ENCODE data around the gene TAS1R1. TPM values are rescaled to one million over a fixed set of nuclear protein-coding genes. Genes with fewer than 3 reads are reported as not detected.

Gene TAS1R1
- 0.27 TPM for polyA plus RNA-seq
- long read RNA-seq, donor 1, result 0 reads
- long read RNA-seq, donor 2, result 0 reads
- long read RNA-seq, donor 3, result 0 reads
- long read RNA-seq, donor 4, result 0 reads
- long read RNA-seq, donor 5, result 0 reads
- long read RNA-seq, donor 6, result 0 reads
- long read RNA-seq, donor 7, result 0 reads
- long read RNA-seq, donor 8, result 0 reads
- long read RNA-seq, donor 9, result 0 reads
- long read RNA-seq, donor 10, result 0 reads
- long read RNA-seq, donor 11, result 0 reads

DNA sequence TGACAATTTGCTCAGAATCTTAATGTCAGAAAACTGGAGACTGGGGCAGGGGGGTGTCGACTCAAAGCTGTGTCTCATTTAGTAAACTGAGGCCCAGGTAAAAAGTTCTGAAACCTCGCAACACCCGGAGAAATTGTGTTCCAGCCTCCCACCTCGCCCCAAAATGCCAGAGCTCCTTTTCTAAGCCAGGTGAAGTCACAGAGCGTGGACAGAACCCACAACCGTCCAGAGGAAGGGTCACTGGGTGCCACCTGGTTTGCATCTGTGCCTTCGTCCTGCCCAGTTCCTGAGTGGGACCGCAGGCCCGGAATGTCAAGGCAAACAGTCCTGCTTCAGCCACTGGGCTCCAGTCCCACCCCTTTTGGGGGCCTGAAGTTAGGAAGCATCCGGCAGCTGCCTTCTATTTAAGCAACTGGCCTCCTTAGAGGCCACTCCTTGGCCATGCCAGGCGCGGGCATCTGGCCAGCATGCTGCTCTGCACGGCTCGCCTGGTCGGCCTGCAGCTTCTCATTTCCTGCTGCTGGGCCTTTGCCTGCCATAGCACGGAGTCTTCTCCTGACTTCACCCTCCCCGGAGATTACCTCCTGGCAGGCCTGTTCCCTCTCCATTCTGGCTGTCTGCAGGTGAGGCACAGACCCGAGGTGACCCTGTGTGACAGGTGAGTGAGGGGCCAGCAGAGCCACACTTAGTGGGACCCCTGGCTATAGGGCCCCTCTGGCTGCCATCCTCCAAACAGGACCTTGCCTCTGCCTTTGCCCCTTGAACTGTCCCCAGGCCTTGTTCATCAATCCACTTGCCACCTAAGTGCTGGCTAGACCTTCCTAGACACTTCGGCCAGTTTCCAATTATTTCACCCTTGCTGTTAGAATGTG, at the start of gene TAS1R1:
Gene TAS1R1, plus strand, starts transcription at position 401 of the 872 bp plus-strand sequence. Its CDS starts 67 bp downstream, at position 468.
- peak within 1 kb of the TSS; percentile 96 for H3K4me3 ChIP-seq (ENCODE audit: low read length)
- no peak within 1 kb of the TSS for H3K27ac ChIP-seq (ENCODE audit: low read length)
- no peak for DNase-seq
- no peaks in the 10 kb centered on the region for H3K27me3 ChIP-seq (ENCODE audit: control insufficient read depth, insufficient read depth, low read length)
- H3K4me1 ChIP-seq (ENCODE audit: control insufficient read depth, insufficient read depth, low read length), result peaks cover 11% of the 10 kb centered on the region
- no peaks in the 10 kb centered on the region for H3K9me3 ChIP-seq (ENCODE audit: control insufficient read depth, low read depth, low read length)
- H3K36me3 ChIP-seq (ENCODE audit: control insufficient read depth, insufficient read depth, low read length), result peaks cover 6% of the 10 kb centered on the region
- 80% methylated on average over 3 of the region's 19 CpGs for WGBS (ENCODE audit: insufficient coverage, low lambda C conversion rate)

DNA sequence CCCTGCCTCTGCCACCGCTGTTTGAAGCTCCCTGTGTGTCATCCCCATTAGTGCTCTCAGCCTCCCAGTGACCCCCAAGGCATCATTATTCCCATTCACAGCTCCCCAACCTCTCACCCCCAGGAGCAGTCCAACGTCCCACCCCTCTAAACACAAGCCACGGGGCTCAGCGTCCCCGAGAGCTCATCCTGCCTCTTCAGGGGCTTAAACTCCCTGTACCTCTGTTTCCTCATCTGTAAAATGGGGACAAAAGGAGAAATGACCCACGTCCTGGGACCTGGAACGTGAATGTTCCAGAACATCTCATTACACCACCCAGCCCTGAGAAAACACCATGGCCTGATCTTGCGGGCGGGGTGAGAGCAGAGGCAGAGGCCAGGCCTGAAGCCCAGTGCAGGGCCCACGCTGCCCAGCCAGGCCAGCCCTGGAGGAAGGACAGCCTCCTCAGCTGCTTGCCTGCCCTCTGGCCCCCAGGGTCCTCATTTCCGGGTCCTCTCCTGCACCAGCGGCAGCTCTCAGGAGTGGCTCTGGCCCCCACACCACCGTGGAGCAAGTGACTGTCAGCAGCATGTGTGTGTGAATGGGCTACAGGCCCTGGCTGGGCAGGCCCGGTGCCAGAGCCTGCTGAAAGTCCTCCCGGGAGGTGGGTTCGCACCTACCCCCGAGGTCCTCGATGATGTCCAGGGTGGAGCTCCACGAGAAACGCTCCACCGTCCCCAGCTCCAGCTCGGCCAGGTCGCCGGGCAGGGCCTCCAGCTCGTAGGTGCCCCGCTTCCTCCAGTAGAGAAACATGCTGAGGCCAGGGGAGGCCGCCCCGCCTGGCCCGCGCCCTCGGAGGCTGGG, 49.5 kb upstream of the TAS1R1 start:
- Histone ChIP-seq H3K4me3 (ENCODE audit: low read length) (no peak overlapping the region), H3K4me1 (ENCODE audit: control insufficient read depth, insufficient read depth, low read length) (no peaks in the 10 kb centered on the region), H3K9me3 (ENCODE audit: control insufficient read depth, low read depth, low read length) (no peaks in the 10 kb centered on the region), H3K27me3 (ENCODE audit: control insufficient read depth, insufficient read depth, low read length) (peaks cover 5% of the 10 kb centered on the region), H3K36me3 (ENCODE audit: control insufficient read depth, insufficient read depth, low read length) (no peaks in the 10 kb centered on the region), H3K27ac (ENCODE audit: low read length) (no peak overlapping the region)
- no peak for DNase-seq
- WGBS (ENCODE audit: insufficient coverage, low lambda C conversion rate), result no CpG with 5 or more reads among the region's 31 CpGs

DNA sequence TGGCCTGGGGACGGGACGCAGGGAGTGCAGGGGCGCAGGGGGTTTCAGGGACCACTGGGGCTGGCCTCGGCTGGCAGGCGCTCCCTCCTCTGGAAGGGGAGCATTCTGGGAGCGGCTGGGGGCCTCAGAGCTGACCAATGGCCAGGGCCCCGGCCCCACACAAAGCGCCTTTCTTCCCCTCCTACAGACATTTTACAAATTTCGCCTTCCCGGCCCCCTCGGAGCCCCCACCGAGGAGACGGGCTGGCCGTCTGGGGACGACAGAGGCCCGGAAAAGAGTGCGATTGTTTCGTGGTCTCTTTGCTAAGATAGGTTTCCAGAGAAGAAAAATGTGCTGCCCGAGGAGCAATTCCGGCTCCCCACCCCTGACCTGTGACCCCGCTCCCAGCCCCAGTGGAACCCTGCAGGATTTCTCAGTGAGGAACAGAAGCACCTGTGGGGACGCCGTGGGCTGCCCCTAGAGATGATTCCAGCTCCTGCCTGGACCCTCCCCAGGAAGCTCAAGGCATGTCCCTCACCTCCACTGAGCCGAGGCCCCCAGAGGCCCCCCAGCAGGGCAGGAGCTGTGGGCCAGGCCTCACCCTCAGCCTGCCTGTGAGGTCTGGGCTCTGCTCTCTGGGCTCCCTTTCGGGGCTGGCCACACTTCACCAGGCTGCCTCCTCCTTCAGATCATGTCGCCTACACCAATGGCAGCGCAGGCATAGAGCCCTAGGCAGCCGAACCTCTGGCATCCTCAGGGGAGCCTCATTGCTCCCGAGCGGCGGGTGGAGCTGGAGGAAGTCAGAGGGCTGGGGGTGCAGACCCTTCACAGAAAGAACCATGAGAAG, 48.7 kb upstream of the TAS1R1 start:
- H3K27me3 ChIP-seq (ENCODE audit: control insufficient read depth, insufficient read depth, low read length), result no peaks in the 10 kb centered on the region

DNA sequence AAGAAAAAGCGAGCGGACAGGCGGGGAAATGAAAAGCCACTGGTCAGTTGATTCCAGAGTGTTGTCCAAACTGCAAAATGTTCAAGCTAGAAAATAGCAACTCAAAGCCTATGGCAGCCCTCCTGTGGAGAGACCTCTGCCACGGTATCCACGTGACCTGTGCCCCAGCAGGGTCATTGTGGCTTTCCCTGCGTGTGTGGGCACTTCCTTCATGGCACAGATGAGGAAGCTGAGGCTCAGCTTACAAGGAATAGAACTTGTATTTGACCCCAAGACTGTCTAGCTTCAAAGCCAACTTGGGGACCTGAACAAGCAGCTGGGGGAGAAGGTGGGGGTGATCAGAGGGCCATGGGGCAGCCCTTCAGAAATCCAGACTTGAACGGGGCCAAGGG, 48.1 kb upstream of the TAS1R1 start:
- H3K9me3 ChIP-seq (ENCODE audit: control insufficient read depth, low read depth, low read length), result no peaks in the 10 kb centered on the region
- no peak overlapping the region for H3K4me3 ChIP-seq (ENCODE audit: low read length)
- no peaks in the 10 kb centered on the region for H3K27me3 ChIP-seq (ENCODE audit: control insufficient read depth, insufficient read depth, low read length)
- H3K4me1 ChIP-seq (ENCODE audit: control insufficient read depth, insufficient read depth, low read length), result peaks cover 3% of the 10 kb centered on the region
- no peak overlapping the region for H3K27ac ChIP-seq (ENCODE audit: low read length)
- WGBS (ENCODE audit: insufficient coverage, low lambda C conversion rate), result no CpG with 5 or more reads among the region's 7 CpGs
- no peak for DNase-seq
- H3K36me3 ChIP-seq (ENCODE audit: control insufficient read depth, insufficient read depth, low read length), result no peaks in the 10 kb centered on the region

More for the DNA sequence above, 48.7 kb upstream of the TAS1R1 start:
- Histone ChIP-seq H3K27ac (ENCODE audit: low read length) (no peak overlapping the region), H3K36me3 (ENCODE audit: control insufficient read depth, insufficient read depth, low read length) (no peaks in the 10 kb centered on the region), H3K4me1 (ENCODE audit: control insufficient read depth, insufficient read depth, low read length) (no peaks in the 10 kb centered on the region), H3K9me3 (ENCODE audit: control insufficient read depth, low read depth, low read length) (no peaks in the 10 kb centered on the region), H3K4me3 (ENCODE audit: low read length) (no peak overlapping the region)
- WGBS (ENCODE audit: insufficient coverage, low lambda C conversion rate), result no CpG with 5 or more reads among the region's 31 CpGs
- DNase-seq, result no peak

DNA sequence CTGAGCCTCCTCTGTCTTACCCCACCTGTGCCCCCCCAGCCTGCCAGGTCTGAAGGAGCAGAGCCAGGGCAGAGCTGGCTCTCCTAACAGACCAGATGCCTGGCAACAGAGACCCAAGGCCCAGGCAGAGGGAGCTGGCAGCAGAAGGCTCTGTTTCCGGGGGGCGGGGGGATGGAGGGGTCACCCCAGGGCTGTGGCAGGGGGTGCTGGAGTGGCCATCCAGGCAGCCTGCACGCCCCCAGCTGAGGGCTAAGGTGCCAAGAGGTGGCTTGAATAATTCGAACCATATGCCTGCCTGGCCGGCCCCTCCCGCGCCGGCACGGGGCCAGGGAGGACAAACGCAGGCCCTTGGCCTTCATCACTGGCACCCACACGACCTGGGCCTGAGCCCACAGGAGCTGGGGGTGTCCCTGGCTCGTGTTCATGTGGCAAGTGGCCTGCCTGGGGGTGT, 47.6 kb upstream of the TAS1R1 start:
- no peak overlapping the region for H3K4me3 ChIP-seq (ENCODE audit: low read length)
- no peak overlapping the region for H3K27ac ChIP-seq (ENCODE audit: low read length)
- no peaks in the 10 kb centered on the region for H3K27me3 ChIP-seq (ENCODE audit: control insufficient read depth, insufficient read depth, low read length)
- H3K9me3 ChIP-seq (ENCODE audit: control insufficient read depth, low read depth, low read length), result no peaks in the 10 kb centered on the region
- WGBS (ENCODE audit: insufficient coverage, low lambda C conversion rate), result no CpG with 5 or more reads among the region's 12 CpGs
- no peak for DNase-seq
- H3K36me3 ChIP-seq (ENCODE audit: control insufficient read depth, insufficient read depth, low read length), result no peaks in the 10 kb centered on the region
- peaks cover 4% of the 10 kb centered on the region for H3K4me1 ChIP-seq (ENCODE audit: control insufficient read depth, insufficient read depth, low read length)

DNA sequence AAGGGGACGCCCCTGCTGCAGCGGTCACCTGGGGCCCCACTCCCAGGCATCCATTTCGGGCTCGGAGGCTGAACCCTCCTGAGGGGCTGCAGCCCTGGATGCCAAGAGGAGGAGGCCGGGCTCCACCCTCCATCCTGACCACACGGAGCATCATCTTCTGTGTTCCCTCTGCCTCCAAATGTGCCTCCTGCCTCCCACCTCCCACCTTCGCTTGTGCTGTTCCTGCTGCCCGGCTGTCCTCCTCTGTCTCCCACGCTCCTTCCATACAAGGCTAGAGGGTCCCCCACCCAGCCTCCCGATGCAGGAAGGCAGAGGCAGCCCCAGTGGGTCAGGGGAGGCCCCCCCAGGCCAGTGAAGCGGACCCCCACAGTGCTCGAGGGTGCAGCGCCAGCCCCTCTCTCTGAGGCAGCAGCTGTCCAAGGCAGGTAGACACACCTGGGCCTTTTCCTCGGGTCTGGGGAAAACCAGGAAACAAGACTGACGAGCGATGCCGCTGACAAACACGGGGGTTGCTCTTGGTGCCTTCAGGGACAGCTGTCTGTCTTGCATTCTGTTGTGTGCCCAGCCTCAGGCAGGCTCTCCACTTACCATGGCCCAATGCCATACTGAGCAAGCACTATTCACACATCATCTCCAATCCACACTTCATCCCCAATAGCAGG, 46.8 kb upstream of the TAS1R1 start:
- Histone ChIP-seq H3K4me1 (ENCODE audit: control insufficient read depth, insufficient read depth, low read length) (peaks cover 4% of the 10 kb centered on the region), H3K4me3 (ENCODE audit: low read length) (no peak overlapping the region), H3K27ac (ENCODE audit: low read length) (no peak overlapping the region), H3K36me3 (ENCODE audit: control insufficient read depth, insufficient read depth, low read length) (no peaks in the 10 kb centered on the region), H3K9me3 (ENCODE audit: control insufficient read depth, low read depth, low read length) (no peaks in the 10 kb centered on the region), H3K27me3 (ENCODE audit: control insufficient read depth, insufficient read depth, low read length) (no peaks in the 10 kb centered on the region)
- 100% methylated on average over 2 of the region's 18 CpGs for WGBS (ENCODE audit: insufficient coverage, low lambda C conversion rate)
- DNase-seq, result no peak

DNA sequence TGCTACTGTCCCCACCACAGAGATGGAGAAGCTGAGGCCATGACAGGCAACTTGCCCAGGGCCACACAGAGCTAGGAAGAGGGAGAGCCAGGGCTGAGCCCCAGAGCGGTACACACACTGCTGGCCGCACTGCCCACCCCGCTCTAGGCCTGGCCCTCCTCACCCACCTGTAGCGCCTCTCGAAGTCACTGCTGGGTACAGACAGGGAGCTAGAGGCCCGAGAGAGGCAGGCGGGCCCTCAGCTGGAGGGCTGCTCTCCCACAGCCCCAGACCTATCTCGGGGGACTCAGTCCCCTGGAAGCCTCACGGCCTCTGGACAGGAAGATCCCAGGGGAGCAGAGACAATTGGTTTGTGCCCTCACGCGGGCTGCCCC, 46.3 kb upstream of the TAS1R1 start:
- Histone ChIP-seq H3K4me1 (ENCODE audit: control insufficient read depth, insufficient read depth, low read length) (peaks cover 4% of the 10 kb centered on the region), H3K4me3 (ENCODE audit: low read length) (no peak overlapping the region), H3K36me3 (ENCODE audit: control insufficient read depth, insufficient read depth, low read length) (no peaks in the 10 kb centered on the region), H3K27ac (ENCODE audit: low read length) (no peak overlapping the region), H3K27me3 (ENCODE audit: control insufficient read depth, insufficient read depth, low read length) (no peaks in the 10 kb centered on the region), H3K9me3 (ENCODE audit: control insufficient read depth, low read depth, low read length) (no peaks in the 10 kb centered on the region)
- no CpG with 5 or more reads among the region's 11 CpGs for WGBS (ENCODE audit: insufficient coverage, low lambda C conversion rate)
- DNase-seq, result no peak

DNA sequence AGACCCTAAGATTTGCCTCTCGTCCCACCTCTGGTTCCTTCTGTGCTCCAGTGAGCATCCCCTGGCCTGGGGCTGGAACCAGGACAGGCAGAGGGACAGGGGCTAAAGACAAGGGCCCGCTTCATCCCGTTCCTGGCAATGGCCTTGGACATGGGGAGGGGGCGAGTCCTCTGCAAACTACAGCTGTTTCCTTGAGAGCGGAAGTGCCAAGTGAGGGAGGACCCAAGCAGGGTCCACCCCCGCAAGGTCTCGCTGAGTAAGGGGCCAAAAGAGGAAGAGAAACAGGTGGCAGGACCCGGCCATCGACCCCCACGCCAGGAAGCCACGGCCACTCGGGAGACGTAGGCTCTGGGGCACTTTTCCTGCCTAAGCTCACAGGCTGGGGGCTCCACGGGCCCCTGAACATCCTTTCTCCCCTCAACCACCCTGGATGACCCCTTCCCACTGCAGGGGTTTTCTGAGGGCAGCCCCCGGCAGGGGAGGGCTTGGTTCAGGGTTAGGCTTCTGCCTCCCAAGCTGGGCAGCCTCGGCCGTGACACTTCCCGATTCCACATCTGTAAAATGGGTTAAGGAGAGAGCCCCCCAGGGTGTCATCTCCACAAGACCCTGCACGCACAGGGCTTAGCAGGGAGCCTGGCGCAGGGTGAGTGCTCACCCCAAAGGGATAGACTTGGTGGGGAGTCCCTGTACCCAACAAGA, 45.7 kb upstream of the TAS1R1 start:
- Histone ChIP-seq H3K27ac (ENCODE audit: low read length) (no peak overlapping the region), H3K4me1 (ENCODE audit: control insufficient read depth, insufficient read depth, low read length) (peaks cover 4% of the 10 kb centered on the region), H3K36me3 (ENCODE audit: control insufficient read depth, insufficient read depth, low read length) (no peaks in the 10 kb centered on the region), H3K4me3 (ENCODE audit: low read length) (no peak overlapping the region), H3K9me3 (ENCODE audit: control insufficient read depth, low read depth, low read length) (no peaks in the 10 kb centered on the region), H3K27me3 (ENCODE audit: control insufficient read depth, insufficient read depth, low read length) (no peaks in the 10 kb centered on the region)
- no peak for DNase-seq
- WGBS (ENCODE audit: insufficient coverage, low lambda C conversion rate), result no CpG with 5 or more reads among the region's 20 CpGs

DNA sequence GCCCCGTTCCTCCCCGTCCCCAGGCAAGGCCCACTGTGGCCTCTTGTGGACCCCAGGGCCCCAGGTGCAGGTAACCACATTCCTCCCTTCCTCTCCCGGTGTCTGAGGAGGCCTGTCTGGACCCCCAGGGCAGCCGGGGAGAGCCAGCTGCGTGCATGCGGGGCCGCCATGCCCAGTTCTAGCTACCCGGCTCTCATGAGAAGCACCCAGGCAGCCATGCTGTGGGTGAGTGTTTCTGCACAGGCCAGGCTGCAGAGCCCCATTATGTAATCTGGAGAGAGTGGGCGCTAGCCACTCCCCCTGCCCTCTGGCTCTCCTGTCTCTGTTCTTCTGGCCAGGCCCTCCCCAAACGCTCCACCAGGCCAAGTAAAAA, 45.2 kb upstream of the TAS1R1 start:
- H3K36me3 ChIP-seq (ENCODE audit: control insufficient read depth, insufficient read depth, low read length), result no peaks in the 10 kb centered on the region
- no peaks in the 10 kb centered on the region for H3K27me3 ChIP-seq (ENCODE audit: control insufficient read depth, insufficient read depth, low read length)
- no peak overlapping the region for H3K27ac ChIP-seq (ENCODE audit: low read length)
- peaks cover 4% of the 10 kb centered on the region for H3K4me1 ChIP-seq (ENCODE audit: control insufficient read depth, insufficient read depth, low read length)
- 60% methylated on average over 1 of the region's 10 CpGs for WGBS (ENCODE audit: insufficient coverage, low lambda C conversion rate)
- no peak overlapping the region for H3K4me3 ChIP-seq (ENCODE audit: low read length)
- no peaks in the 10 kb centered on the region for H3K9me3 ChIP-seq (ENCODE audit: control insufficient read depth, low read depth, low read length)
- DNase-seq, result no peak

Data from large intestine (tissue), 12 donors.